Inflammatory macrophage treated with lipopolysaccharide for 1 hour (primary cell): Measurements from ENCODE around the gene OLFM4.
A peak's percentile ranks its signal among the peaks of the same experiment; 100 is the strongest.
"Not testable (repeated sequence)": the region's sequence is repeated elsewhere in the genome, so short reads cannot be mapped to it uniquely, and the experiment has no call there.

ENCODE experiments used
- DNase-seq, 2 donors: peaks; one replicate each; pipeline ENCODE4 v3.0.0-alpha.2; 2020 to 2022

Gene OLFM4

GRCh38 chr13:53028637-53029203 is at the start of gene OLFM4:
Gene OLFM4, plus strand, starts transcription at chr13:53028813. Its CDS starts 24 bp downstream, at chr13:53028837.
- no peak for DNase-seq

- DNase-seq: no peak
Observed at GRCh38 chr13:52978989-52979388, 49.6 kb upstream of the OLFM4 start.

- no peak for DNase-seq
Observed at GRCh38 chr13:52980695-52981094, 47.9 kb upstream of the OLFM4 start.

GRCh38 chr13:52983836-52984235 is 44.8 kb upstream of the OLFM4 start:
- no peak for DNase-seq

- DNase-seq: no peak
Observed at GRCh38 chr13:52984881-52985363, 43.7 kb upstream of the OLFM4 start.

- DNase-seq: no peak
Observed at GRCh38 chr13:52991344-52992020, 37.1 kb upstream of the OLFM4 start.

GRCh38 chr13:52992110-52992509 is 36.5 kb upstream of the OLFM4 start:
- DNase-seq: no peak

GRCh38 chr13:52994051-52994450 is 34.6 kb upstream of the OLFM4 start:
- DNase-seq: no peak

- no peak for DNase-seq
Observed at GRCh38 chr13:52994865-52995264, 33.7 kb upstream of the OLFM4 start.

GRCh38 chr13:52995946-52996345 is 32.7 kb upstream of the OLFM4 start:
- DNase-seq: no peak

GRCh38 chr13:52997951-52998876 is 30.4 kb upstream of the OLFM4 start:
- DNase-seq: no peak

GRCh38 chr13:52999093-52999696 is 29.4 kb upstream of the OLFM4 start:
- no peak for DNase-seq

- DNase-seq: no peak
Observed at GRCh38 chr13:53001444-53002225, 27.0 kb upstream of the OLFM4 start.

GRCh38 chr13:53004573-53004972 is 24.0 kb upstream of the OLFM4 start:
- DNase-seq: no peak

GRCh38 chr13:53005626-53006025 is 23.0 kb upstream of the OLFM4 start:
- DNase-seq: no peak

- DNase-seq: no peak
Observed at GRCh38 chr13:53007872-53008271, 20.7 kb upstream of the OLFM4 start.

GRCh38 chr13:53010374-53011105 is 18.1 kb upstream of the OLFM4 start:
- DNase-seq: peak in 1 of 2 donors; percentile 2

- DNase-seq: peak; percentile 31 to 55
Observed at GRCh38 chr13:53012707-53013106, 15.9 kb upstream of the OLFM4 start.

- no peak for DNase-seq
Observed at GRCh38 chr13:53013113-53013512, 15.5 kb upstream of the OLFM4 start.

GRCh38 chr13:53014018-53014417 is 14.6 kb upstream of the OLFM4 start:
- DNase-seq: not testable (repeated sequence)
